Stomach smooth muscle (tissue), 2 donors: Measurements from ENCODE around the gene SOS2.

Experiments
- H3K27ac ChIP-seq: one replicate; pipeline ENCODE4 v1.7.0; 2013; ENCODE audit warnings: mild to moderate bottlenecking, low read length, inconsistent platforms
- H3K27me3 ChIP-seq, 2 donors: one replicate each; pipeline ENCODE4 v1.7.0; 2013; ENCODE audit warnings: low read length in 2 of 2; ENCODE audit not compliant: insufficient read depth in 2 of 2, control insufficient read depth in 1 of 2
- H3K36me3 ChIP-seq, 2 donors: one replicate each; pipeline ENCODE4 v1.7.0; 2013; ENCODE audit warnings: low read length in 2 of 2; ENCODE audit not compliant: control insufficient read depth in 2 of 2, insufficient read depth in 2 of 2
- H3K4me1 ChIP-seq: one replicate; pipeline ENCODE4 v1.7.0; 2013; ENCODE audit warnings: low read length; ENCODE audit not compliant: control insufficient read depth, insufficient read depth
- H3K4me3 ChIP-seq, 2 donors: one replicate each; pipeline ENCODE4 v1.7.0; 2013; ENCODE audit warnings: low read length in 2 of 2
- H3K9ac ChIP-seq, 2 donors: one replicate each; pipeline ENCODE4 v1.7.0; 2013; ENCODE audit warnings: low read length in 2 of 2, mild to moderate bottlenecking in 1 of 2
- H3K9me3 ChIP-seq, 2 donors: one replicate each; pipeline ENCODE4 v1.7.0; 2013; ENCODE audit warnings: low read length in 2 of 2; ENCODE audit not compliant: control insufficient read depth in 2 of 2
- donor health status: healthy.
- donor health status: Pancreatic carcinoma.

The SOS2 gene

DNA sequence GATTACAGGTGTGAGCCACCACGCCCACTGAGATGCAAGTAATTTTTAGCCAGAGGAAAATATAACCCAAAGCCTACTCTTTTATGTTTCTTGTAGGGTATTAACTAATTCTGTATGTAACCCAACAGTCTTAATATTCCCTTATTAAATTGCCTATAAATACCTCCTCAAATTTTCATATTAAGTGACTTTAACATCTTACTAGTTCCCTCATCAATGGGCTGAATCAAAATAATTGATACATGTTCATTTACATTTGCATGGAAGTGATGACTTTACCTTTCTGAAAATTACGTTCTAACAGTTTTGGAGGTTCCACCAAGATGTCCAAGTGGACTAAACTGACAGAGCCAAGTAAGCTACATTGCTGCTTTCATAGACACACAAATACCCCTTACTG, 3.1 kb downstream of the SOS2 start:
- Histone ChIP-seq H3K4me1 (peaks cover 20% of the 10 kb centered on the region), H3K36me3 (no peaks in the 10 kb centered on the region), H3K9ac (no peak overlapping the region), H3K4me3 (no peak overlapping the region), H3K27ac (no peak overlapping the region), H3K27me3 (no peaks in the 10 kb centered on the region), H3K9me3 (no peaks in the 10 kb centered on the region)

DNA sequence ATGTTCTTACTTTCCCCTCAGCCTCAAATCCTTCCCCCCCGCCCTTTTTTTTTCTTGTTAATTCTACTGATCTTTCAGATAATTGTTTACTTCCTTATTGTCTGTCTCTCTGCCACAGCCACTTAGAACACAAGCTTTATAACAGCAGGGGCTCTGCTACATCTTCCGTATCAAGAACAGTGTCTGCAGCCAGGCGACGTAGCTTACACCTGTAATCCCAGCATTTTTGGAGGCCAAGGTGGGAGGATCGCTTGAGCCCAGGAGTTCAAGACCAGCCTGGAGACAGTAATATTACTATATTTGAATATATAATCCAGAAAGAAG, 5.4 kb downstream of the SOS2 start:
- no peaks in the 10 kb centered on the region for H3K36me3 ChIP-seq
- no peak overlapping the region for H3K4me3 ChIP-seq
- no peaks in the 10 kb centered on the region for H3K9me3 ChIP-seq
- H3K27me3 ChIP-seq: no peaks in the 10 kb centered on the region
- H3K9ac ChIP-seq: peak overlapping the region in 1 of 2 donors; percentile 6
- H3K4me1 ChIP-seq: peaks cover 11% of the 10 kb centered on the region
- H3K27ac ChIP-seq: no peak overlapping the region

DNA sequence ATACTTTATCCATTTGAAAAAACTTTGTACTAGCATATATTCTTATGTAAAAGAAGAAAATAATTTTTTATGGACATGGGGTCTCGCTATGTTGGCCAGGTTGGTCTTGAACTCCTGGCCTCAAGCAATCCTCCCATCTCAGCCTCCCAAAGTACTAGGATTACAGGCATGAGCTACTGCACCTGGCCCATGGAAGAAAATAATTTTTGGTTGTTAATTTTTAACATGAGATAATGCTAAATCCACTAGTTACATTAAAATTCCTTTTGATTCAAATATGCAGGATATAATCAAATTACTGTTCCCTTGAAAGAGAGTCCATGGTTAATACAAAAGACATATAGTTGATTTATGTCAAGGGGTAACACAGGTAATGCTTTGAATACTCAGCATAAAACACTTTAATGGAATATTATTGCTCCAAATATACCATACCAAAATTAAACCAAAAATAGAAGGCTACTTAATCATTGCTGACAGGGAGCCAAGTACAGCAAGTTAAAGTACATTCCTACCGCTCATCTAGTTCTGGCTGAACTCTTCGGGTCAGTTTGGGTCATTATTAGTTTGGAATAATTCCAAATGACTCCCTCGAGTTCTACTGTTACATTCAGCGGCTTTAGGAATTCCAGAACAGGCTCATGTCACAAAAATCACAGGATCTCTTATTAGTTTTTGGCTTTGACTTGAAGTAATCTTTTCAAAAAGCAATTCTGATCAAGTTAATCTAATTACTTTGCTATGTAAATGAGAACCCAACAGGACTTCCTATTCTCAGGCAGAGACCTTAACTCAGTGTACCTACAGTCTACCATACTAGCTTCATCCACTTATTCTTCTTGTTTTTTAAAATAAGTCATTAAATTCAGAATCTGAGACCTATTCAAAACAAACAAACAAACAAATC, 6.1 kb downstream of the SOS2 start:
- Histone ChIP-seq H3K27me3 (no peaks in the 10 kb centered on the region), H3K27ac (no peak overlapping the region), H3K4me1 (peaks cover 11% of the 10 kb centered on the region), H3K4me3 (peak overlapping the region in 1 of 2 donors; percentile 32), H3K36me3 (no peaks in the 10 kb centered on the region), H3K9me3 (no peaks in the 10 kb centered on the region), H3K9ac (peak overlapping the region in 1 of 2 donors; percentile 6)

DNA sequence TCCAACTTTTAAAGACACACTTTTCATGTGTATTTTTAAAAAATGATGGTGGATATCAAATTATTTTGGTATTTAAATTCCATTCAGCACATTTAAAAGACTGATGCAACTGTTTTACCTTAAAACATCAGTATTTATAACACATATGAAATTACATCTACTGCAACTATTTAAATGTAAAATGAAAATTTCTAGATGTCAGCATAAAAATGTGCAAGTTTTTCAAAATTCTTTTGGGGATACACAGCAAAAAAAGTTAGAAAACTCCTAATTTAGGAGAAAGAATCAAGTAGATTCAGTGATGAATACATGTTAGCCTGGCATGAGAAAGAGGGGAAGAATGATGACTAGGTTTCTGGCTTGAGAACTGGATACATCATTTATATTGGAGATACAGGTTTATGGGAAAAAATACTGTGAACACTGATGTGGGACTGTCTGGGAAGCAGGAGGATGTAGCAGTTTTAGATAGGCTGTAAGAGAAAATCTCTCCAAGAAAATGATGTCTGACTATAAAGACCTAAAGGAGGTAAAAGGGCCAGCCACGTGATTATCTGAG, 9.2 kb downstream of the SOS2 start:
- Histone ChIP-seq H3K27me3 (no peaks in the 10 kb centered on the region), H3K9me3 (no peaks in the 10 kb centered on the region), H3K4me1 (no peaks in the 10 kb centered on the region), H3K4me3 (no peak overlapping the region), H3K9ac (no peak overlapping the region), H3K27ac (no peak overlapping the region), H3K36me3 (no peaks in the 10 kb centered on the region)

DNA sequence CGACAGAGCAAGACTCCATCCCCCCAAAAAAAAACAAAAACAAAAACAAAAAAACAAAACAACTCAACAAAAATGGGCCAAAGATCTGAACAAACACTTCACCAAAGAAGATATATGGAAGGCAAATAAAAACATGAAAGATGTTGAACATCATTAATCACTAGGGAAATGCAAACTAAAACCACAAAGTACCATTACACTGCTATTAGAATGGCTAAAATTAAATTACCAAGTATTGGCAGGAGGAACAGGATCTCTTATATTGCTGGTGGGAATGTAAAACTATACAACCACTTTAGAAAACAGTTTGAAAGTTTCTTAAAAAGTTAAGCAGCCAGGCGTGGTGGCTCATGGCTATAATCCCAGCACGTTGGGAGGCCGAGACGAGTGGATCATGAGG, 12.9 kb downstream of the SOS2 start:
- H3K27me3 ChIP-seq: no peaks in the 10 kb centered on the region
- H3K27ac ChIP-seq: no peak overlapping the region
- no peaks in the 10 kb centered on the region for H3K4me1 ChIP-seq
- no peaks in the 10 kb centered on the region for H3K9me3 ChIP-seq
- no peaks in the 10 kb centered on the region for H3K36me3 ChIP-seq
- H3K4me3 ChIP-seq: no peak overlapping the region
- H3K9ac ChIP-seq: no peak overlapping the region

DNA sequence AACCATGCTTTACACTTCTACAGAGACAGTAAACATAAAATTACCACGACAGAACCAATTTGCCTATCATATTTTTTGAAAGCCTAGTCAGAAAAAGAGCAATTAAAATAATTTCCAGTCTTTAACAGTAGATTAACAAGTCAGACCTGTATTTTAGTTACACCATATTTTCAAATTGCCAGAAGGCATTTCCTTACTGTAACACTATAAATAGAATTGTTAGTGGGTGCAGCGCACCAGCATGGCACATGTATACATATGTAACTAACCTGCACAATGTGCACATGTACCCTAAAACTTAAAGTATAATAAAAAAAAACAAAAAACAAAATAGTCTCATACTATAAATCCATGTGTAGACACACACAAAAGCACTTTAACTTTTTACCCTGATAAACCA, 16.0 kb downstream of the SOS2 start:
- no peaks in the 10 kb centered on the region for H3K27me3 ChIP-seq
- H3K4me3 ChIP-seq: no peak overlapping the region
- no peak overlapping the region for H3K27ac ChIP-seq
- H3K36me3 ChIP-seq: no peaks in the 10 kb centered on the region
- no peaks in the 10 kb centered on the region for H3K9me3 ChIP-seq
- H3K4me1 ChIP-seq: no peaks in the 10 kb centered on the region
- H3K9ac ChIP-seq: no peak overlapping the region

DNA sequence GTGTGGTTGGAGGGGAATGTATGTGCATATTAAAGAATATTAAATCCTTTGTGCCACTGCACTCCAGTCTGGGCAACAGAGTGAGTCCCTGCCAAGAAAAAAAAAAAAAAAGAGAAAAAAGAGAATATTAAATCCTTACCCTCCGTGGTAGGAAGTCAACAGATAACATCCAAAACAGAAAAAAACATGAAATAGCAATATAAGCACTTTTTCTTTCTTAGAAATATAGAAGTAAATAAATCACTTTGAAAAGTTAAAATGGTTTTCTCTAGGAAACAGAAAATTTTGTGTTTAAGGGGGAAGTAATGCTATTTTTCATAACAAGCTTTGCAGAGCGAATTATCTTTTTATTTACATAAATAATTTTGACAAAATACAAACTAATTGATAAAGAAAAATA, 17.6 kb downstream of the SOS2 start:
- no peaks in the 10 kb centered on the region for H3K9me3 ChIP-seq
- no peak overlapping the region for H3K9ac ChIP-seq
- no peaks in the 10 kb centered on the region for H3K27me3 ChIP-seq
- H3K27ac ChIP-seq: no peak overlapping the region
- H3K4me3 ChIP-seq: no peak overlapping the region
- no peaks in the 10 kb centered on the region for H3K4me1 ChIP-seq
- no peaks in the 10 kb centered on the region for H3K36me3 ChIP-seq

DNA sequence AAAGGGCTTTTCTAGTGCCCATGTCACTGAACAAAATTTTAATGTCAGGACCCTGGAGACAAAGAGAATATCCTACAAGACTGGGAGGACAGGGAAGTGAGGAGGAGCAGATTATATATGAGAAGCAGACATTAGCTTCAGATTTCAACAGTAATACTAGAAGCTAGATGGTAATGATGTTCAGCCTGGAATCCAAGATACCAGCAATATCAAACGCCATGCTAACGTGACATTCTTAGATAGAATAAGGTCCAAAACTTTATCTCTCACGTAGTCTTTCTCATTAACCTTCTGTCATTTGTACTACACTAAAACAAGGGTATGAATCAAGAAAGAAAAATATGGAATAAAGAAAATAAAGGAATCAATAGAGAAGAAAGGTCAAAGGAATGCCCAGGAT, 18.7 kb downstream of the SOS2 start:
- Histone ChIP-seq H3K9ac (no peak overlapping the region), H3K36me3 (no peaks in the 10 kb centered on the region), H3K4me1 (no peaks in the 10 kb centered on the region), H3K4me3 (no peak overlapping the region), H3K9me3 (no peaks in the 10 kb centered on the region), H3K27ac (no peak overlapping the region), H3K27me3 (no peaks in the 10 kb centered on the region)

DNA sequence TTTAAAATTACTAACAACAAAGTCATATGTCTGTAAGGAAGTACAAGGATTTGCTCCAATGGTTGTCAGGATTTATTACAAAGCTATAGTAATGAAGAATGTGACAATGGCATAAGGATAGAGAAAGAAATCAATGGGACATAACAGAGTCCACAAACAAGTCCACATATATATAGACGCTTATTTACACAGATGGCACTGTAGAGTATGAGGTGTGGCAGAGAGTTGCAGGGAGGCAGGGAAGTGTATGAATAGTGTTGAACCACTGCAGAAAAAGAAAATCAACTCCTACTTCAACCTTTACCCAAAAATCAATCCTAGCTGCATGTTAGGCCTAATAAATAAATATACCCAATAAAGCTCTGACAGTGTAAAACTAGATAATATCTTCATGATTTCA, 21.3 kb downstream of the SOS2 start:
- Histone ChIP-seq H3K4me3 (no peak overlapping the region), H3K9ac (no peak overlapping the region), H3K4me1 (no peaks in the 10 kb centered on the region), H3K36me3 (no peaks in the 10 kb centered on the region), H3K27ac (no peak overlapping the region), H3K27me3 (no peaks in the 10 kb centered on the region), H3K9me3 (no peaks in the 10 kb centered on the region)

DNA sequence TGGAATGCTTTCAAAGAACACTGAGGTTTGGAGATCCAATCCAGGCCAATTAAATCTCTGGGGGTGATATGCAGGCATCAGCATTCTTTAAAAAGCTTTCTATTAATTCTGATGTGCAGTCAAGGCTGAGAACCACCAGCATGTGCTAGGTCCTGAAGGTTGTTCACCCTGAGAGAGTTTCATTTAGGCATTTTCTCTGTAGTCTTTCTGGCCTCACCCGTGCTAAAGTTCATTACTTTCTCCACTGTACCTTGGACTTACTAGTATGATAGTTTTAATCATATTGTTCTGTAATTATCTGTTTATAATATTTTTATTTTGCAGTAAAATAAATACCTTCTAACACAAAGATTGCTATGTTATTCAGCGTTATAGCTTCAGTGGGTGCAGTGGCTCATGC, 32.9 kb downstream of the SOS2 start:
- H3K4me3 ChIP-seq: no peak overlapping the region
- no peak overlapping the region for H3K27ac ChIP-seq
- H3K36me3 ChIP-seq: peaks cover 8 to 11% of the 10 kb centered on the region in 2 donors
- H3K4me1 ChIP-seq: no peaks in the 10 kb centered on the region
- no peak overlapping the region for H3K9ac ChIP-seq
- H3K27me3 ChIP-seq: no peaks in the 10 kb centered on the region
- H3K9me3 ChIP-seq: no peaks in the 10 kb centered on the region

DNA sequence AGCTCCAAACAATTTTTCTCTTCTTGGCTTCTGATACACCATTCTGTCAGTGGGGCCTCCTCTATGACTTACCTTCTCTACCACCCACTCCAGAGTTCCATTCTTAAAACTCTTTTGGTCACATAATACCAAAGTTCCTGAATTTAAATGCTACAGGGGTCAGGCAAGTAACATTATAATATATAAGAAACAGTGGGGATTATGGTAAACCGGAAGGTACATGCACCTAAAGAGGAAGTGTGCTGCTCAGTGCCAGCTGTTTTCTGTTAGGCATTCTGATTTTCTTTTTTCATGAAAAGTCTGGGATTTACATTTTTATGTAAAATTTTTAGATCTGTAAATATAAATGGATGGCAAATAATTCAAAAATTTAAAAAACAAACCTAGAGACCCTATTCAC, 39.9 kb downstream of the SOS2 start:
- Histone ChIP-seq H3K4me3 (no peak overlapping the region), H3K9ac (no peak overlapping the region), H3K4me1 (no peaks in the 10 kb centered on the region), H3K36me3 (peaks cover 3 to 6% of the 10 kb centered on the region in 2 donors), H3K27ac (no peak overlapping the region), H3K9me3 (no peaks in the 10 kb centered on the region), H3K27me3 (no peaks in the 10 kb centered on the region)
